GM21576 (cell line): Measurements from ENCODE around the gene CDS2.
"Not testable (repeated sequence)": the region's sequence is repeated elsewhere in the genome, so short reads cannot be mapped to it uniquely, and the experiment has no call there.

Experiments
- ATAC-seq: cut with Tn5 transposase; IDR thresholded peaks from one replicate; pipeline ENCODE4 v1.9.1; 2021; ENCODE audit warnings: mild to moderate bottlenecking, moderate library complexity; ENCODE audit not compliant: unreplicated experiment

Gene CDS2

GRCh38 chr20:5126512-5127203, at the start of gene CDS2:
Gene CDS2, plus strand, starts transcription at chr20:5127008. Its CDS starts 85 bp downstream, at chr20:5127093.
- peak; percentile 89 for ATAC-seq

DNA sequence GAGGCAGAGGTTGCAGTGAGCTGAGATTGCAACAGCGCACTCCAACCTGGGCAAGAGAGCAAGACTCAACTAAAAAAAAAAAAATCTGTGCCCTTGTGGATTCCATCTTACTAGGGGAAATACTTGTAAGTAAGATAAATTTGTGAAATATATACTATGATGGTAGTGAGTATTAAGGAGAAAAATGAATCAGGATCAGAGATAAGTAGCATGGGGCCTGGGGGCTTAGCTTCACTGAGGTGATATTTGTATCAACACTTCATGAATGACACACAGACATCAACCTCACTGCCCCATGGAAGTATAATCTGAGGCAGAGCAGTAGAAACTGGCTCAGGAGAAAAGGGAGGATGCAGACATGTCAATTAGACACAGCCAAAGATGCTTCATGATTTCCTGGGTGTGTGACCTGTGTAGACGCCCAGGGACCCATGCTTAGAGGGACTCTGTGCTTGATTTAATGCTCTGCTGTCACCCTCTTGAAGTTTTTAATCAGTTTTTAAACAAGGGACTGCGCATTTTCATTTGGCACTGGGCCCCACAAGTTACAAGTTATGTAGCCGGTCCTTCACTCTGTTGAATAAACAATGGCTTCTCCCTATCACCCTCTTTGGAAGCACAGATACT, 48.9 kb upstream of the CDS2 start:
- ATAC-seq, result no peak

- ATAC-seq, result peak; percentile 95
Measured at GRCh38 chr20:5078399-5078958, 48.3 kb upstream of the CDS2 start.

GRCh38 chr20:5080384-5080877, 46.4 kb upstream of the CDS2 start:
- peak; percentile 33 for ATAC-seq

DNA sequence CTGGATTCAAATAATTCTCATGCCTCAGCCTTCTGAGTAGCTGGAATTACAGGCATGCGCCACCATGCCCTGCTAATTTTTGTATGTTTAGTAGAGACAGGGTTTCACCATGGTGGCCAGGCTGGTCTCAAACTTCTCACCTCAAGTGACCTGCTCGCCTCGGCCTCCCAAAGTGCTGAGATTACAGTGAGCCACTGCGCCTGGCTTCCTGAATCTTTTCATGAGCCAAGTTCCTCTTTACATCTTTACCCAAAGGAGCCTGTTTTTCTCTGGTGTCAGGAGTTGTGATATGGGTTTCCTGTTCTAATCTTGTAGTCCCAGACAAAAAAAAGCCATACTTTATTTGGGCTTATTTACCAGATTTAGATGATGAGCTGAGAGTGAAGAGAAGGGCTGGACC, 41.4 kb upstream of the CDS2 start:
- ATAC-seq, result no peak

GRCh38 chr20:5088688-5089087, 38.1 kb upstream of the CDS2 start:
- ATAC-seq, result no peak

DNA sequence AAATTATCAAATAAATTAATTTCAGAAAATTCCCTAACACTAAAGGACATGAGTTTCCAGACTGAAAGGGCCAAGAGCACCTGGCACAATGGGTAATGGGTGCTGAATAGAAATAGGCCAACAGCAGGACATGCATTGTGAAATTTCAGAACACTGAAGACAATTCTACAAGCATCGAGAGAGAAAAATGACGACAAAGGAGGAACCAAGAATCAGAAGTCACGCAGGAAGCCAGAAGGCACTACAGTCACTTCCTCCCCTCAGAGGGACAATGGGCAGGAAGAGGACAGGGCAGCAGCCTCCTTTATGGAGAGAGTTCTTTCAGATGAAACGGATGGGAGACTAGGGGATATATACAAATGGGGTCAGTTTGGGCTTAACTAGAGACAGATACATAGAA, 36.6 kb upstream of the CDS2 start:
- peak; percentile 75 for ATAC-seq

- ATAC-seq, result no peak
Measured at GRCh38 chr20:5091902-5092301, 34.9 kb upstream of the CDS2 start.

- ATAC-seq, result no peak
Measured at GRCh38 chr20:5092765-5093339, 34.0 kb upstream of the CDS2 start.

DNA sequence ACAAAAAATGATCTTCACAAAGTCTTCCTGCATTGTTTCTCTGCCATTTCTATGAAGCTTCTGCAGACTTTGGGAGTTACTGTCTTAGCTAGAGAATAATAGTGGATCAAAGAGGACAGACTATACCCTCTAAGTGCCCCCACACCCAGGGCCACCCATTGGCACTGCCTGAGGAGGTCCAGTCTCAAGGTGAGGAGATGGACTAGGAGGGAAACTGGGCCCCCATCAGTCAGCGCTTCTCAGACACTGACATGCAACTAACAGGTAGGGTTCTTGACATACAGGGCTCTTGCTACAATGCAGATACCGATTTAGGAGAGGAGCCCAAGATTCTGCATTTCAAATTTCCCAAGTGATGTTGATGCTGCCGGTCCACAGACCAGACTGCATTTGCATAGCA, 31.4 kb upstream of the CDS2 start:
- no peak for ATAC-seq

DNA sequence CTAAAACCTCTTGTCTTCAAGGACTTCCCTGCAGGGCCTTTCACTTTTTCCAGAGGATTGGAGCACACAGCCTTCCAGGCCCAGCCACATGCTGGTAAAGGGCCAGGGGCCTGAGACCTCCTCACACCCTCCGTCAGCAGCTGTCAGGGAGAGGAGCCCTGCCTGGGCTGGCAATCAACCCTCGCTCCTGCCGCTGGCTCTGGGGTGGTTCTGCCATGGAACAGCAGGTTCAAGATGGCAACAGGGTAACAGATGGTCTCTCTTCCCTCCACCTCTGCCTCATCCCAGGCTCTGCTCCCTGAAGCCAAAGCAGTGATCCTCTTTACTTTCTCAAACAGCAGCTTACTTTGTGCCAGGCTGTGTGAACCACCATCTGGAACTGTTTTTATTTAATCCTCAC, 30.9 kb upstream of the CDS2 start:
- ATAC-seq, result no peak

- ATAC-seq, result no peak
Measured at GRCh38 chr20:5096463-5096862, 30.3 kb upstream of the CDS2 start.

- ATAC-seq, result not testable (repeated sequence)
Measured at GRCh38 chr20:5099009-5099408, 27.8 kb upstream of the CDS2 start.

DNA sequence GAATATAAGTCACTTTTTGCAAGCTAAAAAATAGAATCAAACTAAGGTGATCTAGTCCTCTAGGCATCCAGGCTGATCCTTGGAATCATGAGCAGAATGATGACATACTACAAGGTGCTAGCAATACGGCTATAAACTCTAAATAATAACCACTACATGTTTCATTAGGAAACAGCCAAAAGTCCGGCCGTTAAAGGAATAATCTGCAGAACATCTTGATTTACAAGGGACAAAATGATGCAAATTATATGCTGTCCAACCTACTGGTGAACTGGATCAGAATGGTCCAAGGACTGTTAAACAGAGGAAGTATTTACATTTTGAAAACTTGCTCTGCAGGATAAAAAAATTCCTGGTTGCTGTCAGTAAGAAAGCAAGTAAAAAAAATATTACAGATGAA, 26.9 kb upstream of the CDS2 start:
- ATAC-seq, result not testable (repeated sequence)

GRCh38 chr20:5100684-5101347, 26.0 kb upstream of the CDS2 start:
- ATAC-seq, result no peak

- ATAC-seq, result no peak
Measured at GRCh38 chr20:5104479-5104878, 22.3 kb upstream of the CDS2 start.

DNA sequence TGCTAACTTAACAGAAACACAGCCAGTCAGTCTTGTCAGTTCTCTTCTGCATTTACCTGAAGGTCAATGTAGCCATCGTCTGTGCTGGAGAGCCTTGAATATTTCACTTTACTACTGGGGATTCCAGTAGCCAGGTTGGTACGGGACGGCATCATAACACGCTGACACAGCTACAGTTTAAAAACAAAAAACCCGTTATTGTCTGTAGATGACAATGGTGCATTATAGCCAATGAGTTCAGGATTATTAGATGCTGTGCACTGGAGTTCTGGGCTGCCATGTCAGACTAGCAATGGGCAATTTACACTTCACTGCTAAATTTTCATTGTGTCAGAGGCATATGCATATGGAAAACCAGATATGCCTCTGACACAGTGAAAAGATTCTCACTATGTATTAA, 17.5 kb upstream of the CDS2 start:
- no peak for ATAC-seq

- ATAC-seq, result no peak
Measured at GRCh38 chr20:5113615-5113986, 13.2 kb upstream of the CDS2 start.

DNA sequence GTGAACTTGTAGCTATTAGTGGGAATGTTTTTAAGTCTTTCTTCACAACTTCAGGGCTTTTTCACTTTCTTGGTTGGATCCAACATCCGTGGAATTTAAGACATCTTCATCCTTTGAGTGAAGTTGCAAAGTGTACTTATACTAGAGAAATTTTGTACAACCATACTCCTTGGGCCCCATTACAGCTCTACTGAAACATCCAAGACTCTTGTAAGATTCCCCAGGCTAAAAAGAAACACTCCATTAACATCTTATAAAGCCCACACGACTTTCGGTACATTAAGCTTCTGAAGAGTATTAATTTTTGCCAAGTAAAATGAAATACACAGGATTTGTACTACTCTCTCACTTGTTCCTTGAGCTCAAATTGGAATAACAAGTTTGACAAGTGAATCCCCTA, 12.4 kb upstream of the CDS2 start:
- ATAC-seq, result no peak

DNA sequence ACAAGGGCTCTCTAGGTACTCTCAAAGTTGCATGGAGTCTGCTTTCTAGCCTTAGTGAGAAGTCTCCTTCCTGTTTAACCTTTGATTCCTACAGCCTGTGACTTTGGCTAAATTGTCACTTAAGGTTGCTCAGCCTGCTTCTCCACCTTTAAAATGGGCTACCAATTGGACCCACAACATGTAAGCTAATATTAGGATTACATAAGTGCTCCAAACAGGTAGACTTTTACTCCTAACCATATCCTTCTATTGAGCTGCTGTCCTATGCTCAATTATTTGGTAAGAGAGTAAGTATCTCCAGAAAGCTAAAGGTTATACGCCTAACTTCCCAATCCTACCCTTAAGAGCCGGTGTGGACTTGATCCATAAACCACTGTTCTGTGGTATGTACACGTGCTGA, 9.9 kb upstream of the CDS2 start:
- ATAC-seq, result no peak
